B cell (primary cell): ENCODE measurements around the gene ZNF701. TPM values are rescaled to one million over a fixed set of nuclear protein-coding genes. Genes with fewer than 3 reads are reported as not detected.
"Not testable (repeated sequence)": the region's sequence is repeated elsewhere in the genome, so short reads cannot be mapped to it uniquely, and the experiment has no call there.

Experiments used
- ATAC-seq: fragments of 200-7000 bp; cut with Tn5 transposase; one replicate; pipeline ENCODE4 v1.10.0; 2021; ENCODE audit warnings: low read depth, mild to moderate bottlenecking, moderate number of reproducible peaks, moderate library complexity
- CTCF ChIA-PET: fragments of 350-600 bp; sonication (Branson Sonifier 250); formaldehyde crosslinking; loops from one replicate; lab custom pipeline; 2021; ENCODE audit warnings: antibody characterized with exemption, inconsistent platforms; lab: Charles Lee
- POLR2A ChIA-PET: fragments of 350-600 bp; sonication (Branson Sonifier 250); formaldehyde crosslinking; loops from one replicate; lab custom pipeline; 2021; ENCODE audit warnings: antibody characterized with exemption; lab: Charles Lee
- DNase-seq: peaks from one replicate; pipeline ENCODE4 v3.0.0; 2013
- H2AFZ ChIP-seq: 2 replicates; pipeline ENCODE4 v1.6.1; 2012; ENCODE audit warnings: mild to moderate bottlenecking, low read depth, low read length; ENCODE audit not compliant: insufficient read depth, poor library complexity, severe bottlenecking
- H3K27ac ChIP-seq, 2 donors: 1 replicate in 1 of 2; 2 replicates in 1 of 2; pipeline ENCODE4 v1.5.1; 2012 to 2013; ENCODE audit warnings: low read length in 2 of 2, mild to moderate bottlenecking in 2 of 2, moderate library complexity in 1 of 2
- H3K27me3 ChIP-seq, 4 experiments: fragments of 200-600 bp in 1 of 4; sonication (generic) in 1 of 4; replicated peaks in 1 of 4; 1 replicate in 2 of 4; 2 replicates in 2 of 4; pipeline versions ENCODE4 v1.6.1 to v1.7.0; 2013 to 2016; ENCODE audit warnings: low read length in 3 of 4, mild to moderate bottlenecking in 2 of 4, mixed read lengths in 1 of 4, moderate library complexity in 1 of 4; ENCODE audit not compliant: insufficient read depth in 4 of 4, control insufficient read depth in 3 of 4; ENCODE audit errors: control extremely low read depth in 1 of 4
- H3K36me3 ChIP-seq, 2 experiments: replicated peaks in 1 of 2; 1 replicate in 1 of 2; 2 replicates in 1 of 2; pipeline versions ENCODE4 v1.6.1 to v1.7.1; 2013; ENCODE audit warnings: low read length in 1 of 2; ENCODE audit not compliant: insufficient read depth in 2 of 2, control insufficient read depth in 1 of 2; ENCODE audit errors: control extremely low read depth in 1 of 2, extremely low read depth in 1 of 2
- H3K4me1 ChIP-seq, 2 donors: fragments of 200-600 bp in 1 of 2; sonication (generic) in 1 of 2; 1 replicate in 1 of 2; 2 replicates in 1 of 2; pipeline versions ENCODE4 v1.5.1 to v1.6.1; 2013 to 2017; ENCODE audit warnings: low read length in 2 of 2; ENCODE audit not compliant: control insufficient read depth in 2 of 2, insufficient read depth in 2 of 2
- H3K4me2 ChIP-seq: replicated peaks from 2 replicates; pipeline ENCODE3; 2012; ENCODE audit warnings: mild to moderate bottlenecking, low read depth, low read length; ENCODE audit not compliant: poor library complexity, severe bottlenecking
- H3K4me3 ChIP-seq, 5 experiments: fragments of 200-600 bp in 1 of 5; sonication (generic) in 1 of 5; 1 replicate in 3 of 5; 2 replicates in 2 of 5; pipeline versions ENCODE4 v1.5.1 to v1.7.0; 2011 to 2016; ENCODE audit warnings: low read length in 4 of 5, mild to moderate bottlenecking in 4 of 5, low read depth in 2 of 5, control low read depth in 1 of 5, moderate library complexity in 1 of 5; ENCODE audit not compliant: insufficient read depth in 1 of 5; ENCODE audit errors: control extremely low read depth in 1 of 5, extremely low read depth in 1 of 5
- H3K79me2 ChIP-seq: fragments of 200-600 bp; sonication (generic); one replicate; pipeline ENCODE4 v1.6.0; 2016; ENCODE audit warnings: low read length; ENCODE audit not compliant: control insufficient read depth, insufficient read depth
- H3K9ac ChIP-seq: fragments of 200-600 bp; sonication (generic); 2 replicates; pipeline ENCODE4 v1.6.1; 2017; ENCODE audit warnings: mild to moderate bottlenecking, low read length, moderate library complexity
- H3K9me3 ChIP-seq, 3 donors: one replicate each; pipeline versions ENCODE4 v1.6.1 to v1.7.1; 2013; ENCODE audit warnings: low read length in 2 of 3; ENCODE audit not compliant: control insufficient read depth in 2 of 3, insufficient read depth in 1 of 3; ENCODE audit errors: control extremely low read depth in 1 of 3
- H4K20me1 ChIP-seq: 2 replicates; pipeline ENCODE4 v1.6.0; 2012; ENCODE audit warnings: mild to moderate bottlenecking, low read length; ENCODE audit not compliant: insufficient read depth, control insufficient read depth, poor library complexity, severe bottlenecking
- H3K27ac Mint-ChIP-seq: one replicate; pipeline ENCODE4 v1.8.0; 2021; ENCODE audit warnings: mixed read lengths
- H3K27me3 Mint-ChIP-seq: one replicate; pipeline ENCODE4 v1.8.0; 2021; ENCODE audit warnings: mixed read lengths
- H3K4me1 Mint-ChIP-seq: one replicate; pipeline ENCODE4 v1.8.0; 2021; ENCODE audit warnings: mixed read lengths
- H3K4me3 Mint-ChIP-seq: one replicate; pipeline ENCODE4 v1.8.0; 2021; ENCODE audit warnings: mixed read lengths
- H3K9me3 Mint-ChIP-seq: one replicate; pipeline ENCODE4 v1.8.0; 2022; ENCODE audit warnings: mixed read lengths; ENCODE audit not compliant: insufficient read depth
- EZH2 ChIP-seq: IDR thresholded peaks from 2 replicates; pipeline ENCODE4 v1.6.1; 2012; ENCODE audit warnings: borderline replicate concordance, low read depth, mild to moderate bottlenecking, moderate library complexity, low read length; ENCODE audit not compliant: insufficient read depth, poor library complexity, severe bottlenecking
- WGBS: methylation state at CpG from one replicate; pipeline ENCODE4 v1.1.5; 2013; ENCODE audit warnings: missing lambda C conversion rate; ENCODE audit not compliant: insufficient coverage; 5-methylcytosine and 5-hydroxymethylcytosine counted together
- intact Hi-C: fragments of 100-400 bp; cut with micrococcal nuclease; formaldehyde crosslinking; loops from one replicate; pipeline ENCODE4 v1.10.0; 2022
- polyA plus RNA-seq: library from polyadenylated mRNA; depleted of rRNA; stranded (reverse); fragments of >200 nt; gene quantifications from 2 replicates; pipeline ENCODE4 v1.2.3, GENCODE V29; 2012
- total RNA-seq, 2 donors: library from RNA; stranded (reverse); fragments of 120-200 nt in 1 of 2; gene quantifications; 1 replicate in 1 of 2; 2 replicates in 1 of 2; pipeline versions ENCODE4 v1.2.3 to v1.2.4, GENCODE V29; 2013 to 2022
- TF ChIP-seq, protein P1 (sequence below): fragments of 200-600 bp; IDR thresholded peaks from one replicate; pipeline ENCODE4 v1.8.0; 2022; ENCODE audit warnings: antibody characterized with exemption, mild to moderate bottlenecking

ZNF701 gene
- total and polyA plus RNA-seq, 2 donors (not counting 1 experiment from before 2014, with no cell fraction given), result 13.0 to 49.2 TPM

DNA sequence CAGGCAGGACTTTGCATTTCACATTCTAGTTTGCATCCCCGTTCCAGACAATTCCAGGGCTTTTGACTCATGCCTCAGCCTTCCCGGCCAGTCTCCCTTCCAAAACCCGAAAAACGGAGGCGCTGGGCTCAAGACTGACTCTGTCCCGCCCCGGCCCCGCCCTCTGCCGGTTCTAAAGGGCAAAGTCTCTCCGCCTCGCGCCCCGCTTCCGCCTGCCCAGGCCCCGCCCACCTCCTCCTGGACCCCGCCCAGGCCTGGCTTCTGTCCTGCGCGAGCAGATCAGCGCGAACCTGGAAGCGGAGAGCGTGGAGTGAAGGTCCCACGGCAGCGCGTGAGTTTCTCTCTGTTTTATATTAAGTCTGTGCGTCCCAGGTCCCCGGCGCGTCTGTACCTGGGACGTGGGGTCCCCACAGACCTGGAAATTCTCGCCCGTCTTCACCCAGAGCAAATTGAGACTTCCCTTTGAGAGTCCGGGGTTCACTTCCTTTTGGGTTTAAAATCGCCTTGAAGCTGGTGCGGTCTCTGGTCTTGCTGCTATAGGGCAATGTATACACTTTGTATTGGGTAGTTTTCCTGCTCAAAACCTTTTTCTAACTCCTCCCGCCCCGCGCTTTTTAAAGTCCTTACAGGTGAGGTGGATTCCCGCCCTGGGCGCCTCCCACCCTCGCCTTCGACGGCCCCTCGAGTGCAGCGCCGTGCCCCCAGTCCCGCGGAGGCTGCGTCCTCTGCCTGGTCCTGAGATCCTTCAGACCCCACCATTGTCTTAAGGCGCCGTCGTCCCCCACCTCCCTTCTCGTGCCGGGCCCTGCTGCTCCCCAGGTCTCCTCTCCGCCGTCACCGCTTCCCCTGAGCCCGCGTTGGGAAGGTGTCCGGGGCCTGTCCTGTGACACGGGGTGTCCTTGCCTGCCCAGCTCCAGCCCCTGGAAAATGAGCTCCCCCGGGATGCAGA lies 31.2 kb downstream of the ZNF701 start:
- peaks cover 49% of the 10 kb centered on the region for H3K79me2 ChIP-seq
- H3K4me3 ChIP-seq, result peak overlapping the region; percentile 59 to 89 (median 82)
- ChIA-PET CTCF (interaction anchor here (0.7 to 1.3 kb wide), 3 partner anchors 74 to 507 kb away, joined by 3 read pairs; partner anchors contain the start of gene ZNF880), POLR2A (interaction anchor here (0.7 kb wide), 1 partner anchor 232 kb away, joined by 4 read pairs; the partner anchor contains the start of gene ZNF880)
- ATAC-seq, result peak; percentile 99
- TF ChIP-seq EZH2, result no peak
- TF ChIP-seq, protein P1, sequence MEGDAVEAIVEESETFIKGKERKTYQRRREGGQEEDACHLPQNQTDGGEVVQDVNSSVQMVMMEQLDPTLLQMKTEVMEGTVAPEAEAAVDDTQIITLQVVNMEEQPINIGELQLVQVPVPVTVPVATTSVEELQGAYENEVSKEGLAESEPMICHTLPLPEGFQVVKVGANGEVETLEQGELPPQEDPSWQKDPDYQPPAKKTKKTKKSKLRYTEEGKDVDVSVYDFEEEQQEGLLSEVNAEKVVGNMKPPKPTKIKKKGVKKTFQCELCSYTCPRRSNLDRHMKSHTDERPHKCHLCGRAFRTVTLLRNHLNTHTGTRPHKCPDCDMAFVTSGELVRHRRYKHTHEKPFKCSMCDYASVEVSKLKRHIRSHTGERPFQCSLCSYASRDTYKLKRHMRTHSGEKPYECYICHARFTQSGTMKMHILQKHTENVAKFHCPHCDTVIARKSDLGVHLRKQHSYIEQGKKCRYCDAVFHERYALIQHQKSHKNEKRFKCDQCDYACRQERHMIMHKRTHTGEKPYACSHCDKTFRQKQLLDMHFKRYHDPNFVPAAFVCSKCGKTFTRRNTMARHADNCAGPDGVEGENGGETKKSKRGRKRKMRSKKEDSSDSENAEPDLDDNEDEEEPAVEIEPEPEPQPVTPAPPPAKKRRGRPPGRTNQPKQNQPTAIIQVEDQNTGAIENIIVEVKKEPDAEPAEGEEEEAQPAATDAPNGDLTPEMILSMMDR, result peak; percentile 61
- H3K4me1 ChIP-seq, result peaks cover 11 to 16% of the 10 kb centered on the region in 2 donors
- H3K27ac ChIP-seq, result peak overlapping the region; percentile 43 to 62
- H4K20me1 ChIP-seq, result peaks cover 8% of the 10 kb centered on the region
- H2AFZ ChIP-seq, result peak overlapping the region; percentile 88
- H3K27me3 ChIP-seq, result no peaks in the 10 kb centered on the region
- intact Hi-C loops, result loop anchor here (1.0 to 2.0 kb wide), 8 partner anchors 31 to 764 kb away; partner anchors contain the start of genes ZNF525, ZNF611, ZNF701 and ZNF766
- peaks cover 25% of the 10 kb centered on the region for H3K4me1 Mint-ChIP-seq
- peak overlapping the region; percentile 90 for H3K4me3 Mint-ChIP-seq
- WGBS, result 2% methylated on average over 54 of the region's 62 CpGs
- peak overlapping the region; percentile 79 for H3K9ac ChIP-seq
- peak; percentile 92 for DNase-seq
- peaks cover 12% of the 10 kb centered on the region for H3K9me3 Mint-ChIP-seq
- peak overlapping the region; percentile 87 for H3K27ac Mint-ChIP-seq
- H3K36me3 ChIP-seq, result peaks cover 5 to 6% of the 10 kb centered on the region in 2 experiments
- H3K4me2 ChIP-seq, result peak overlapping the region; percentile 89
- peaks cover 2 to 27% (median 6%) of the 10 kb centered on the region in 3 donors for H3K9me3 ChIP-seq
- H3K27me3 Mint-ChIP-seq, result no peaks in the 10 kb centered on the region

DNA sequence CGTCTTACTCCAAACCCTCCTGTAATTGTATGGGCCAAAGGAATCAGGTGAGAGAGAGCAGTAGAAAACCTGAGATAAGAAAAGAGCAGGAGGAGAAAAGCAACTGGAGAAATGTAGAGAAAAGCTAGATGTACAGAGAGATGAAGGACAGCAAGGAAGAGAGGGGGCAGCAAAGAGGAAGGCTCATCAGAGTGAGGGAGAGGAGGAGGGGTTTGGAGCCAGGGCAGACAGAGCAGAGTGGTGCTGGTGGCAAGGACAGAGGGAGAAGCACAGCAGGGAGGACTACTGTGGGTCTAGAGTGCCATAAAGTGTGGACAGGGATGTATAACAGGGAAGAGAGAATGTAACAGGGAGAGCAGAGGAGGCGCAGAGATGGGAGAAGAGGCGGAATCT lies 31.9 kb downstream of the ZNF701 start:
- Histone ChIP-seq H3K9ac (peak overlapping the region; percentile 79), H3K4me1 (peaks cover 11 to 16% of the 10 kb centered on the region in 2 donors), H3K4me2 (peak overlapping the region; percentile 89), H3K9me3 (peaks cover 0 to 33% (median 5%) of the 10 kb centered on the region in 3 donors), H3K4me3 (peak overlapping the region in 4 of 5 experiments; percentile 59 to 89 (median 79)), H3K27ac (peak overlapping the region in 1 of 2 donors; percentile 62), H3K79me2 (peaks cover 54% of the 10 kb centered on the region), H2AFZ (peak overlapping the region; percentile 88)
- Mint-ChIP-seq H3K27ac (peak overlapping the region; percentile 87), H3K4me3 (peak overlapping the region; percentile 90), H3K4me1 (peaks cover 29% of the 10 kb centered on the region)
- POLR2A ChIA-PET, result interaction anchor here (0.6 kb wide), 1 partner anchor 94 kb away, joined by 4 read pairs; no protein-coding TSS in a partner anchor
- 100% methylated on average over 2 of the region's 3 CpGs for WGBS
- H3K27me3 ChIP-seq, H4K20me1 ChIP-seq, H3K9me3 Mint-ChIP-seq, H3K27me3 Mint-ChIP-seq, ATAC-seq, DNase-seq, H3K36me3 ChIP-seq: not testable (repeated sequence)
- intact Hi-C loops, result loop anchor here (1.0 to 2.0 kb wide), 8 partner anchors 32 to 763 kb away; partner anchors contain the start of genes ZNF525, ZNF611, ZNF701 and ZNF766
- CTCF ChIA-PET, result interaction anchor here (0.6 to 1.3 kb wide), 3 partner anchors 75 to 232 kb away, joined by 3 read pairs; partner anchors contain the start of gene ZNF880
